Germinal center (tissue), 1 donor: ENCODE data around the gene TSPAN4.

Experiments
- DNase-seq: peaks from one replicate; pipeline ENCODE4 v3.0.0; 2012; ENCODE audit warnings: mixed read lengths, low spot score

The TSPAN4 gene

GRCh38 chr11:824292-824880 lies 18.3 kb upstream of the TSPAN4 start:
- no peak for DNase-seq

- no peak for DNase-seq
Observed at GRCh38 chr11:824942-825341, 17.7 kb upstream of the TSPAN4 start.

DNA sequence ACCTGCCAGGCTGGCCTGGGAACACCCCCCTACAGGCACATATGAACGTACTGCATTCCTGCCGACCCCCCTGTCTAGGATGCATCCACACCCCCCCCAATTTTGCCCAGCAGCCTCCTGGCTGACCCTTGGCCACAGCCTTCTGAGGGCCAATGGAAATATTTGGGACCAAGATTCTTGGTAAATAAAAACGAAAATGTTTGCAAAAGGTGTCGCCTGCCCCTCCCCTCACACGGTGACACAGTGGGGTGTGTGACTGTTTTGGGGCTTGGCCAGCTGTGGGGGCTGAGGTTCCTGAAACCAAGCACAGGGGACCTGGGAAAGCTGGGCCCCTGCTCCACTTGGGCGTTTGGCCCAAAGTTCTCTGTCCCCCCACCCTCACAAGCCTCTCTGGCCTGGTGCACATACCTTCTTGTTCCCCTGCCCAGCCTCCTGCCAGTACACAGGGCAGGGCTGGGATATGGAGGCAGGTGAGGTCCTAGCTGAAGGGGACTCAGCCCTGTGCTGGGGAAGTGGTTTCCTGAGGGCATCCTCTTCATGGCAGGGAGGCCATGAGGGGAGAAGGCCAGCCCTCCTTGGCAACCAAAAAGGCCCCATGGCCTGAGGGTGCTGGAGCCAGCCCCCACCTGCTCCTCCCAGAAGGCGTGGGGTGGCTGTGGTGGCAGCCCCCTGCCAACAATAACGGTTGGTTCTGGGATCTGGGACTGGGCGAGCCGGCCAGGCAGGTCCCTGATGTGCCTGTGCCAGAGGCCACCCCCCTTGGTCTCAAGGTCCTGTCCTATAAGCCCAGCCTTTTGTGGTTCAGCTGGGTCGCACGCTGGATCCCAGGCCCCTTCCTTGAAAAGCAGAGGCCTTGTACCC lies 17.1 kb upstream of the TSPAN4 start:
- no peak for DNase-seq

- no peak for DNase-seq
Observed at GRCh38 chr11:826227-826621, 16.4 kb upstream of the TSPAN4 start.

GRCh38 chr11:826836-827145 lies 15.9 kb upstream of the TSPAN4 start:
- DNase-seq, result no peak

DNA sequence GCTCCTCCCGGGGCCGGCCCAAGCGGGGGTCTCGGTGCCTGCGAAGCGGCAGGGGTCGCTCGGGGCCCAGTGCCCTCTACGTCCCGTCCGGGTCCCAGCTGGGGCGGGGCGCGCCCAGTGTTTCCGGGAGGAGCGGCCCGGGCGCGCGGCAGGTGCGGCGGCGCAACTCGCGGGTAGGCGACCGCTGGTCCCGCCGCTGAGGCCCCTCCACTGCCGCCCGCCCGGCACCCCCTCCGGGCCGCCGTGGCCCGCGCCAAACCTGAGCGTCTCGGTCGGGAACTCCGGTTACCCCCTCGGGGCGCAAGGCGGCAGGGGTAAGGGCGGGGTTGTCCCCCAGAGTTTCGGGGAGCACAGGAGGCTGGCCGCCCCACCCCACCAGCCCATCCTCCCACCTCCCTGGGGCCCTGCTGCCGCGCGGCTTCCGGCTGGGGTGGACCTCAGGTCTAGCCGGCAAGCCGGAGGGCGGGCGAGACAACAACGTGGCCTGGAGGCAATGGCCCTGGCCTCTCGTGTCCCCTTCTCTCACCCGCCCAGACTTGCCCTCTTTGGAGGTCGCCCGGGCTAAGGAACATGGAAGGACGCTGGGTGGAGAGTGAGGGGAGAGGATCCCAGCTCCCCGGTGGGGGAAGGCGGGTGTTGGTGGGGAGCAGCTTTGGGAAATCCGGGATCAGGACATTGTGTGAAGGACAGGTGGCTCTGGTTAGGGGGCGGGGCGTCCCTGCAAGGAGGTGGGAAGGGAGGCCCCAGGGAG lies 15.3 kb upstream of the TSPAN4 start:
- DNase-seq, result no peak

- no peak for DNase-seq
Observed at GRCh38 chr11:827897-828192, 14.8 kb upstream of the TSPAN4 start, which contains the start of gene CRACR2B. CRACR2B (plus strand) TSS chr11:827919; CDS start chr11:828608, 689 bp downstream.

DNA sequence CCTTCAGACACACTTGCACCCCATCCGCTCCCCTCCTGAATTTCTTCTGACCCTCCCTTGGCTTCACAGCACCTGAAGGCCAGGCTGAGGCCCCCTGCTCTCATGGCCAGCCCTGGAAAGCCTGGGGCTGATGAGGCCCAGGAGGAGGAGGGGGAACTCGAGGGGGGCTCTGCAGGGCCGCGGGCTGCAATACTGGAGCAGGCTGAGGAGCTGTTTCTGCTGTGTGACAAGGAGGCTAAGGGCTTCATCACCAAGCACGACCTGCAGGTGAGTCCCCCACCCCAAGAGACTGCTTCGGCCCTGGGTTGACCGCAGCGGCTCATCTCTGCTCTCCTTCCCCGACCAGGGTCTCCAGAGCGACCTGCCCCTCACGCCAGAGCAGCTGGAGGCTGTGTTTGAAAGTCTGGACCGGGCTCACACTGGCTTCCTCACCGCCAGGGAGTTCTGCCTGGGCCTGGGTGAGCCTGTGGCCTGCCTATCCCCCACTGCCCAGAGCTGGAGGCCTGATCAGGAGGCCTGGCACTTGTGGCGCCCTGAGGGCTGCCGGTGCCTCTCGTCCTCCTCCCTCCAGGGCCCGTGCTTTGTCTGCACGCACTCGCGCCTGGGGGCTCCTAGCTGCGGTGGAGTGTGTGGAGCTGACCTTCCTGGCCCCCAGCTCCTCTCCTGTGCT lies 14.0 kb upstream of the TSPAN4 start:
- DNase-seq, result no peak

GRCh38 chr11:829176-829846 lies 13.3 kb upstream of the TSPAN4 start:
- DNase-seq, result no peak

DNA sequence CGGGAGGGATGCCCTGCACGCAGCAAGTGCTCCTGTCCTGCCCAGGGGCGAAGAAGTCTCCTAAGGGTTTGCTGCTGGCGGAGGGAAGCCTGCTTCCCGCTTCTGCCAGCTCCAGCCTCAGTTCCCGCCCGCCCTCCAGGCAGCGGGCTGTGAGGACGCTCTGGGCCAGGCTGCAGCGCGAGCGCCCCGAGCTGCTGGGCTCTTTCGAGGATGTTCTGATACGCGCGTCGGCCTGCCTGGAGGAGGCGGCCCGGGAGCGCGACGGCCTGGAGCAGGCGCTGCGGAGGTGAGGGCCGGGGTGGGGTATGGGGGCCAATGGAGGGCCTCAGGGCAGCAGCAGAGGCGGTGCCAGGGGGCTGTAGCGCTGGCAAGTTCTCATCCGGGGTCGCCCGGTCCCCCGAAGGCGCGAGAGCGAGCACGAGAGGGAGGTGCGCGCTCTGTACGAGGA lies 12.8 kb upstream of the TSPAN4 start:
- DNase-seq, result no peak

GRCh38 chr11:830295-831117 lies 12.1 kb upstream of the TSPAN4 start:
- peak; percentile 85 for DNase-seq

DNA sequence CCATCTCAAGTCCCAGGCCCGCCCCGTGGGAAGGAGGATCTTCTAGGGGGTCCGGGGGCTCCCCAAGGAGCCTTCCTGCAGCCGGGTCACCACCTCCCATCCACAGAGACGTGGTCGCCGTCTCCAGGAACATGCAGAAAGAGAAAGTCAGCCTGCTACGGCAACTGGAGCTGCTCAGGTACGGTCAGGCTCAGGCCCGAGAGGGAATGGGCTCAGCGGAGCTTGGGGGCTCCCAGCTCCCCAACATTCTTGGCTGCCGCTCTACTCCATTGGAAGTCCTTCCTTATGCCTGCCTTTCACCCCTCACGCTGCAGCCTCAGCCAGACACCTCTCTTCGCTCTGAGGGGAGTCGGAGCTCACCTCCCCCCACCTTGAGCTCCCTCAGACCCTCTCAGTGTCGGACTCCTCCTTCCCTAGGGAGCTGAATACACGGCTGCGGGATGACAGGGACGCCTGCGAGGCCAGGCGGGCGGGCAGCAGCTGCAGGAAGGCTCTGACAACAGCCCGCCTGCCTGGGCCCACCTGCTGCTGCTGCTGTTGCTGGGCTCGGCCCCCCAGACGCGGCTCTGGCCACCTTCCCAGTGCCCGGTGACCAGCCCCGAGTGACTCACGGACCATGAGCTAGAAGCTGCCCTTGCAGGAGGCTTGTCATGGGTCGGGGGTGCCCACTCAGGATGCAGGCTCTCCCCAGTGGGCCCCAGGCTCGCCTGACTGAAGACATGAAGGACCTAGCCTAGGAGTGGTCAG lies 11.4 kb upstream of the TSPAN4 start:
- no peak for DNase-seq

DNA sequence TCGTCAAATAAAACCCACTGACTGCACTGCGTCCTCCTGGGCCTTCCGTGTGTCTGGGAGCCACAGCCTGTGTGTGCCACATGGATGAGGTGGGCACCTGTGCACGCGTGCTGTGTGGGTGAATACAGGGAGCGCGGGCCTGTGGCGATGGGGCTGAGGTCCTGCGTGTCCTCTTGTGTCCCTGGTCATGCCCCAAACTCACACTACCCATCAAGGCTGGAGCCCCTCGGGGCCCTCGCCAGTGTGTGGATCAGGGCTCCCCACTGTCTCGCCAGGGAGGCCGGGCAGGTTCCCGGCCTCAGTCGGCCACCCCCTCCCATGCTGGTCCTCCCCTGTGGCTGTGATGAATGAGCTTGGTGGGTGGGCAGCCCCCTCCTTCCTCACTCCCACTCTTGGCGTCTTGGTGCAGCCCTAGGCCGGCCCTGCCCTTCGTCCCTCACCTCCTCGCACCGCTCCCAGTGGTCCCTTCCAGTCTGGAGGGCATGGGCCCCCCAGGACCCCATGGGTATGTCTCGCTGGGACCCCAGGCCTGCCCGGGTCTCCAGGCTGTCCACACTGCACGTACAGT lies 10.6 kb upstream of the TSPAN4 start:
- no peak for DNase-seq

DNA sequence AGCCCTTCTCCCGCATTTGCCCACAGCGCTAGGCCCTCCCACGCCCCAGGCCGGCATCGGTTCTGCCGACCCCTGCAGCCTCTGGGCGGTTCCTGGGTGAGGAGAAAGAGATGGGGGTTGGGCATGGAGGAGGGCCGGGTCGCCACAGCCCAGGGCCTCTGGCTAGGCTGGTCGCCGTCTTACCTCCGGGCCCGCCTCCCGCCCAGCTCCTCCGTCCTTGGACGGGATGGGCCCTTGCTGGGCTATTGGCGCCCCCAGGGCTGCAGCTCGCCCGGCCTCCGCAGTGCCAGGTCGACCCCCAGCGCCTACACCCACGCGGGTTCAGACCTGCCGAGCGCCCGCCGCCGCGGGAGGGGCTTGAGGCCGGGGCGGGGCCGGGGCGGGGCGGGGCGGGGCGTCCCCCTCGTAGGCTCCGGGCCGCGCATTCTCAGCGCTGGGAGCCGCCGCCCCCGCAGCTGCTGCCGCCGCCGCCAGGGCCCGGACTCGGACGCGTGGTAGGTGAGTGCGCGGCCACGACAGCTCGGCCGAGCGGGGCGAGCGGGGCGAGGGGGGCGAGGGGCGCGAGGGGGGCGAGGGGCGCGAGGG lies 10.0 kb upstream of the TSPAN4 start, which contains the start of gene CD151:
Gene CD151 (plus strand): TSS at position 424 of the 585 bp plus-strand sequence. CDS start 3,118 bp downstream, outside the sequence.
- peak; percentile 73 for DNase-seq

DNA sequence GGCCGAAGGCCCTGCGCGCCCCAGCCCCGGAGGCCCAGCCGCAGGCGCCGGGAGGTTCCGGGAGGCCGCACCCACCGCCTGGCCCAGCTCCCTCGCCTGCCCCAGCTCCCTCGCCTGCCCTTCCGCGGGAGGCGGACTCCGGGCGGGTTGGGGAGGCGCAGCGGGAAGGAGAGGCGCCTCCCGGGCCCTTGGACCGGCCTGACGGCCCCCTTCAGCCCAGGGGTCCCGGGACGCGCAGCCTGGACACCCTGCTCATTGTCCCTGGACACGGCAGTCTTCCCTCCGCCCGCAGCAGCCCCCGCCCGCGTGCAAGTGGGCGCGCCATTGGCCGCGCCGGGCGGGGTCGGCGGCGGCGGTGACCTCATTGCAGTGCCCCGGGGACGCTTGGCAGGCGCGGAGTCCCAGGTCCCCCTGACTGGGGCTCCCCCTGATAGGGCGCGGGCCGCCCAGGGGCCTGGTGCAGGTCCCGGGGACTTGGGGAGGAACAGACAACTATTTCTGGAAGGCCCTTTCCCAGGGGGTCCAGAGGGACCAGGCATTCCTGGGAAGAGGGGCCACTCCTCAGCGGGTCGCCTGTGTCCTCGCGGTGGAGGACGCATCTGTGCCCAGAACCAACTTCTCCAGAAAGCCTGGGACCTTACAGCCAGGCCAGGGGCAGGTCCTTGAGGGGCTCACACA lies 9.4 kb upstream of the TSPAN4 start:
- DNase-seq, result no peak

- no peak for DNase-seq
Observed at GRCh38 chr11:833849-834311, 8.8 kb upstream of the TSPAN4 start.

- no peak for DNase-seq
Observed at GRCh38 chr11:834371-835316, 8.0 kb upstream of the TSPAN4 start.

DNA sequence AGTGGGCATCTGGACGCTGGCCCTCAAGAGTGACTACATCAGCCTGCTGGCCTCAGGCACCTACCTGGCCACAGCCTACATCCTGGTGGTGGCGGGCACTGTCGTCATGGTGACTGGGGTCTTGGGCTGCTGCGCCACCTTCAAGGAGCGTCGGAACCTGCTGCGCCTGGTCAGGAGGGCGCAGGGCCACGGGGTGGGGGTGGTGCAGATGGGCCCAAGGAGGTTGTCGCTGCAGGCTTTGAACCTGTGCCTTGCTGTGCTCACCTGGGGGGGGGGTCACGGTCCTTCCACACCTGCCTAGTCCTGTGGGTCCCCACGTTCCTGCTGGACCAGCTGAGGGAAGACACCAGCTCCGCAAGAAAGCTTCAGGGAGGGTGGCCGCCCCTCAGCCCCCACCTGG lies 6.4 kb upstream of the TSPAN4 start:
- DNase-seq, result no peak
